ENCODE measurements around the gene ZC2HC1B. TPM values are rescaled to one million over a fixed set of nuclear protein-coding genes. Genes with fewer than 3 reads are reported as not detected.
"Not testable (repeated sequence)": the region's sequence is repeated elsewhere in the genome, so short reads cannot be mapped to it uniquely, and the experiment has no call there.

Gene ZC2HC1B
- total RNA-seq, 1 donor from 2014 or later: not detected

GRCh38 chr6:143911028-143911427 lies 46.8 kb downstream of the ZC2HC1B start:
- Mint-ChIP-seq H3K36me3 (peaks cover 1% of the 10 kb centered on the region), H3K27ac (no peak overlapping the region), H3K4me1 (no peaks in the 10 kb centered on the region), H3K9me3 (peaks cover 33% of the 10 kb centered on the region), H3K4me3 (no peak overlapping the region), H3K27me3 (ENCODE audit: insufficient read depth, low read depth) (peaks cover 7% of the 10 kb centered on the region)
- Histone ChIP-seq H3K4me2 (no peak overlapping the region), H3F3A (ENCODE audit: low read depth) (no peaks in the 10 kb centered on the region), H2AFZ (replicated peaks) (no peak overlapping the region), H3K27me3 (no peaks in the 10 kb centered on the region), H3K79me2 (ENCODE audit: low read depth) (no peaks in the 10 kb centered on the region), H3K36me3 (no peaks in the 10 kb centered on the region), H3K9me3 (ENCODE audit: low read depth) (no peaks in the 10 kb centered on the region), H3K4me1 (no peaks in the 10 kb centered on the region), H4K20me1 (ENCODE audit: low read depth) (no peaks in the 10 kb centered on the region), H3K27ac (no peak overlapping the region), H3K9ac (no peak overlapping the region), H3K4me3 (no peak overlapping the region)
- no peak for DNase-seq (ENCODE audit: low spot score)
- TF ChIP-seq EZH2phosphoT487 (IDR thresholded peaks at IDR 0.05) (no peak), EZH2 (IDR thresholded peaks at IDR 0.05) (no peak)
- TF ChIP-seq, protein P1, sequence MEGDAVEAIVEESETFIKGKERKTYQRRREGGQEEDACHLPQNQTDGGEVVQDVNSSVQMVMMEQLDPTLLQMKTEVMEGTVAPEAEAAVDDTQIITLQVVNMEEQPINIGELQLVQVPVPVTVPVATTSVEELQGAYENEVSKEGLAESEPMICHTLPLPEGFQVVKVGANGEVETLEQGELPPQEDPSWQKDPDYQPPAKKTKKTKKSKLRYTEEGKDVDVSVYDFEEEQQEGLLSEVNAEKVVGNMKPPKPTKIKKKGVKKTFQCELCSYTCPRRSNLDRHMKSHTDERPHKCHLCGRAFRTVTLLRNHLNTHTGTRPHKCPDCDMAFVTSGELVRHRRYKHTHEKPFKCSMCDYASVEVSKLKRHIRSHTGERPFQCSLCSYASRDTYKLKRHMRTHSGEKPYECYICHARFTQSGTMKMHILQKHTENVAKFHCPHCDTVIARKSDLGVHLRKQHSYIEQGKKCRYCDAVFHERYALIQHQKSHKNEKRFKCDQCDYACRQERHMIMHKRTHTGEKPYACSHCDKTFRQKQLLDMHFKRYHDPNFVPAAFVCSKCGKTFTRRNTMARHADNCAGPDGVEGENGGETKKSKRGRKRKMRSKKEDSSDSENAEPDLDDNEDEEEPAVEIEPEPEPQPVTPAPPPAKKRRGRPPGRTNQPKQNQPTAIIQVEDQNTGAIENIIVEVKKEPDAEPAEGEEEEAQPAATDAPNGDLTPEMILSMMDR (IDR thresholded peaks at IDR 0.05): no peak

DNA sequence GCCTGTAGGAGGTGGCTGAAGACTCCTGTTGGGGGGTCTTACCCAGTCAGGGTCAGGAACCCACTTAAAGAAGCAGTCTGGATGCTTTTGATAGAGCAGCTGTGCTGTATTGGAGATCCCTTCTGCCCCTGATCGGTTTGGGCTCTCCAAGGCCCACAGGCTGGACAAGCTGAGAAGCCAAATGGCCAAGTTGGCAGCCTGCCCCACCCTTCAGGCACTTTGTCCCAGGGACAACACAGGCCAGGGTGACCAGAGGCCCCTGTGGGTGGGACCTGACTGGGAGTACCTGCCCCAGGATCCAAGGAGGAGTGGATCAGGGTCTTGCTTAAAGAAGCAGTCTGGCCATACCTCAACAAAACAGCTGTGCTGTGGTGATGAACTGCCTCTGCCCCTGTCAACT lies 48.4 kb downstream of the ZC2HC1B start:
- peaks cover 1% of the 10 kb centered on the region for H3K36me3 Mint-ChIP-seq
- Histone ChIP-seq H3K27me3 (no peaks in the 10 kb centered on the region), H3K36me3 (no peaks in the 10 kb centered on the region), H3K27ac (no peak overlapping the region), H3K4me3 (no peak overlapping the region), H3F3A (ENCODE audit: low read depth) (no peaks in the 10 kb centered on the region), H2AFZ (replicated peaks) (no peak overlapping the region), H4K20me1 (ENCODE audit: low read depth) (no peaks in the 10 kb centered on the region), H3K4me1 (no peaks in the 10 kb centered on the region), H3K4me2 (no peak overlapping the region), H3K9ac (no peak overlapping the region), H3K9me3 (ENCODE audit: low read depth) (no peaks in the 10 kb centered on the region), H3K79me2 (ENCODE audit: low read depth) (no peaks in the 10 kb centered on the region)
- no peak for DNase-seq (ENCODE audit: low spot score)
- H3K27ac Mint-ChIP-seq: no peak overlapping the region
- H3K4me3 Mint-ChIP-seq: no peak overlapping the region
- TF ChIP-seq, protein P1 (IDR thresholded peaks at IDR 0.05): no peak
- TF ChIP-seq EZH2phosphoT487 (IDR thresholded peaks at IDR 0.05) (no peak), EZH2 (IDR thresholded peaks at IDR 0.05) (no peak)
- H3K9me3 Mint-ChIP-seq: peaks cover 36% of the 10 kb centered on the region
- peaks cover 7% of the 10 kb centered on the region for H3K27me3 Mint-ChIP-seq (ENCODE audit: insufficient read depth, low read depth)
- no peaks in the 10 kb centered on the region for H3K4me1 Mint-ChIP-seq

DNA sequence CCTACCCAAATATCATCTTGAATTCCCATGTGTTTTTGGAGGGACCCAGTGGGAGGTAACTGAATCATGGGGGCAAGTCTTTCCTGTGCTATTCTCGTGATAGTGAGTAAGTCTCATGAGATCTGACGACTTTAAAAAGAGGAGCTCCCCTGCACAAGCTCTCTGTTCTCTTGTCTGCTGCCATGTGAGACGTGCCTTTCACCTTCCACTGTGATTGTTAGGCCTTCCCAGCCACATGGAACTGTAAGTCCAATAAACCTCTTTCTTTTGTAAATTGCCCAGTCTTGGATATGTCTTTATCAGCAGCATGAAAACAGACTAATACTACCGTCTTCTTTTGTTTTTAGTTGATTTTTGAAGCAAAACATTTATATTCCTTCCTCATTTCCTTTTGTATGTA lies 52.8 kb downstream of the ZC2HC1B start:
- H3K4me1 Mint-ChIP-seq; H4K20me1 ChIP-seq (ENCODE audit: low read depth); H3K27ac ChIP-seq; H3K79me2 ChIP-seq (ENCODE audit: low read depth); H3K27ac Mint-ChIP-seq; H3F3A ChIP-seq (ENCODE audit: low read depth); H3K27me3 Mint-ChIP-seq (ENCODE audit: insufficient read depth, low read depth); H3K4me2 ChIP-seq; H2AFZ ChIP-seq (replicated peaks); H3K36me3 ChIP-seq; H3K9ac ChIP-seq; H3K9me3 ChIP-seq (ENCODE audit: low read depth); H3K4me1 ChIP-seq; H3K4me3 ChIP-seq; H3K4me3 Mint-ChIP-seq; DNase-seq (ENCODE audit: low spot score); H3K27me3 ChIP-seq; H3K36me3 Mint-ChIP-seq: not testable (repeated sequence)
- H3K9me3 Mint-ChIP-seq: peaks cover 30% of the 10 kb centered on the region

DNA sequence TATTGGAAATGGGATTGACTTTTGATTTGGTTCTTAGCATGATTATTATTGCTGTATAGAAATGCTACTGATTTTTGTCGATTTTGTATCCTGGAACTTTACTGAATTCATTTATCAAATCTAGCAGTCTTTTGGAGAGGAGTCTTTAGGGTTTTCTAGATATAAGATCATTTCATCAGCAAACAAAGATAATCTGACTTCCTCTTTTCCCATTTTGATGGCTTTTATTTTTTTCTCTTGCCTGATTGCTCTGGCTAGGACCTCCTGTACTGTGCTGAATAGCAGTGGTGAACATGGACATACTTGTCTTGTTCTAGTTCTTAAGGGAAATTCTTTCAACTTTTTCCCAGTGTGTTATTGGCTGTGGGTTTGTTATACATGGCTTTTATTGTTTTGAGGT lies 64.6 kb downstream of the ZC2HC1B start:
- TF ChIP-seq EZH2phosphoT487 (IDR thresholded peaks at IDR 0.05) (no peak), EZH2 (IDR thresholded peaks at IDR 0.05) (no peak)
- TF ChIP-seq, protein P1 (IDR thresholded peaks at IDR 0.05): no peak
- no peaks in the 10 kb centered on the region for H3K79me2 ChIP-seq (ENCODE audit: low read depth)
- no peaks in the 10 kb centered on the region for H3F3A ChIP-seq (ENCODE audit: low read depth)
- Mint-ChIP-seq H3K4me1 (no peaks in the 10 kb centered on the region), H3K9me3 (peaks cover 50% of the 10 kb centered on the region), H3K27ac (no peak overlapping the region), H3K4me3 (no peak overlapping the region), H3K27me3 (ENCODE audit: insufficient read depth, low read depth) (peaks cover 2% of the 10 kb centered on the region), H3K36me3 (peaks cover 2% of the 10 kb centered on the region)
- H3K9ac ChIP-seq: no peak overlapping the region
- H3K4me1 ChIP-seq: no peaks in the 10 kb centered on the region
- H2AFZ ChIP-seq (replicated peaks): no peak overlapping the region
- H4K20me1 ChIP-seq (ENCODE audit: low read depth): no peaks in the 10 kb centered on the region
- no peak for DNase-seq (ENCODE audit: low spot score)
- H3K4me3 ChIP-seq: no peak overlapping the region
- H3K27ac ChIP-seq: no peak overlapping the region
- H3K36me3 ChIP-seq: no peaks in the 10 kb centered on the region
- H3K4me2 ChIP-seq: no peak overlapping the region
- no peaks in the 10 kb centered on the region for H3K9me3 ChIP-seq (ENCODE audit: low read depth)
- H3K27me3 ChIP-seq: no peaks in the 10 kb centered on the region
